Stimulated activated CD8-positive, alpha-beta memory T cell treated with anti-CD3 and anti-CD28 coated beads, Interleukin-12 subunit alpha, Interleukin-12 subunit beta, amount 100 ng/mL, for 24 hours (primary cell): ENCODE data around the gene CFAP157.

ENCODE experiments used
- DNase-seq: peaks from one replicate; pipeline ENCODE4 v3.0.0-alpha.2; 2020; ENCODE audit errors: extremely low read depth

CFAP157 gene

DNA sequence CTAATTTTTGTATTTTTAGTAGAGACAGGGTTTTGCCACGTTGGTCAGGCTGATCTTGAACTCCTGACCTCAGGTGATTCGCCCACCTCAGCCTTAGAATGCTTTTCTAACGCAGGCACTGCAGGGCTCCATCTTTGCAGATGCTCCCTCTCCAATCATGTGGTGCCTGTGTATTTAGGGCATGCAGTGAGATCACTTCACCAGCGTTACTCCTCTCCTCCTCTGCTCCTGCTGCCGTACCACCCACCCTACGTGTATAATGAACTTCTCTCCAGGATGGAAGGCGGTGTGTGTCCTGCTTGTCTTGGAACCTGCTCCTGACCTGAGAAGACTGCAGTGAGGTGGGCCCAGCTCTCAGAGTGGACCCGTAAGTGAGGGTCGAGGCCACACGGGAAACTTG lies 13.6 kb upstream of the CFAP157 start:
- no peak for DNase-seq

DNA sequence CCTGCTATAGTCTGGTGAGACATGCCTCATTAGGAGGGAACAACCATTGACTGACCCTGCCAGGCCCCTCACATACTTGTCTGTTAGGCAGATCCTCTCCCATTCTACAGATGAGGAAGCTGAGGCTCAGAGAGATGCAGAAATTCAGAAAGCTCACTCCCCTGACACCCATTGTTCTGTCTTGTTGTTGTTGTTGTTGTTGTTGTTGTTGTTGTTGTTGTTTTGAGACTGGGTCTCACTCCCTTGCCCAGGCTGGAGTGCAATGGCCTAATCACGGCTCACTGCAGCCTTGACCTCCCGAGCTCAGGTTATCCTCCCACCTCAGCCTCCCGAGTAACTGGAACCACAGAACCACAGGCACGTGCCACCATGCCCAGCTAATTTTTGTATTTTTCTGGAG lies 13.1 kb upstream of the CFAP157 start:
- DNase-seq = no peak

DNA sequence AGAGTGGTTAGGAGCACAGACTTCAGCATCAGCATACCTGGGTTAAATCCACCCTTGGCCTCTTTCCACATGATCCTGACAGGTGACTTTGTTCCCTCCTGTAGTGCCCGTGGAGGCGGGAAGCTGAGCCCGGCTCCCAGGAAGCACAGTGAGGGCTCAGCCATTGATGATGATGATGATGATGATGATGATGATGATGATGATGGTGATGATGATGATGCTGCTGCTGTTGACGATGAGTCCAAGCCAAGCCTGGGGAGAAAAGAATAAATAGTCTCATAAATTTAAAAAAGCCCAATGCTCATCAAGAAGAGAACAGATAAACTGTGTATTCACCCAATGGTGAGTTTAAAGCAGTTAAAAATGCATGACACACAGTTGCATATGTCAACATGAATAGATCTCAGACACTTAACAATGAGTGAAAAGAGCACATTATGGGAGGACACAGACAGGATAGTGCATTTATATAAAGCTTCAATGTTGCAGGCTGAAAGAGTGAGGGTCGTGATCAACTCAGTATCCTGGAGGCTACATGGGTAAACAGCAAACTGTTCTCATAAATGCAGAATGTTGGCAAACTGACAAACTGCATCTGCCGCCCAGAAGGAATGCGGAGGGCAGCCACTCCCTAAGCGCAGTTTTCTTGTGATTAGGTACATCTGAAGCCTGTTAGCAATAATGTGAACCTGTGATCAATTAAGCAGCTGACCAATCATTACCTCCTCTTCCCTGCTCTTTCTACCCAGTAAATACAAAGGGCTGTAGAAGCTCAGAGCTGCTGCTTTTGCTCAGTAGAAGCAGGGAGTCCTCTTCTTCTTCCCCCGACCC lies 11.7 kb upstream of the CFAP157 start:
- no peak for DNase-seq

DNA sequence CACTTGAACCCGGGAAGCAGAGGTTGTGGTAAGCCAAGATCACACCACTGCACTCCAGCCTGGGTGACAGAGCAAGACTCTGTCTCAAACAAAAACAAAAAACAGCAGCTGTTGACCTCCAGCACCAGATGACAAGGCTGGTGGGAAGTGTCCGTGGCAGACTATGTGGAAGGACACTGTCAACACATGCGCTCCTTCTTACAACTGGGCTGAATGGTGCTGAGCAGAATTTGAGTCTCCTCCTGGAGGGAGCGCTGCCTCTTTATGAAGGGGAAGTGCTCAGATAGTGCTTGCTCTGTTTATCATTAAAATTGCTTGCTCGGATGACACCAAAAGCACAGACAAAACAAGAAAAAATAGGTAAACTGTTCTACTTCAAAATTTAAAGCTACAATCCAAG lies 9.2 kb upstream of the CFAP157 start:
- no peak for DNase-seq

DNA sequence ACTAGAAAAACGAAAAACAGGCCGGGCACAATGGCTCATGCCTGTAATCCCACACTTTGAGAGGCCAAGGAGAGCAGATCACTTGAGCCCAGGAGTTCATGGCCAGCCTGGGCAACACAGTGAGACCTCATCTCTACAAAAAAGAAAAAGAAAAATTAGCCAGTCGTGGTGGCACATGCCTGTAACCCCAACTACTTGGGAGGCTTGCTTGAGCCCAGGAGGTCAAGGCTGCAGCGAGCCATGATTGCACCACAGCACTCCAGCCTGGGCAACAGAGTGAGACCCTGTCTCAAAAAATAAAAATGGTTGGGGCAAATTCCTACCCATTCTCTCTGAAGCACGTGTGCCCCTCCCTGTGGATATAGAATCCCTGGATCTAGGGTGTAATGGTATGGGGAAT lies 8.4 kb upstream of the CFAP157 start:
- no peak for DNase-seq

DNA sequence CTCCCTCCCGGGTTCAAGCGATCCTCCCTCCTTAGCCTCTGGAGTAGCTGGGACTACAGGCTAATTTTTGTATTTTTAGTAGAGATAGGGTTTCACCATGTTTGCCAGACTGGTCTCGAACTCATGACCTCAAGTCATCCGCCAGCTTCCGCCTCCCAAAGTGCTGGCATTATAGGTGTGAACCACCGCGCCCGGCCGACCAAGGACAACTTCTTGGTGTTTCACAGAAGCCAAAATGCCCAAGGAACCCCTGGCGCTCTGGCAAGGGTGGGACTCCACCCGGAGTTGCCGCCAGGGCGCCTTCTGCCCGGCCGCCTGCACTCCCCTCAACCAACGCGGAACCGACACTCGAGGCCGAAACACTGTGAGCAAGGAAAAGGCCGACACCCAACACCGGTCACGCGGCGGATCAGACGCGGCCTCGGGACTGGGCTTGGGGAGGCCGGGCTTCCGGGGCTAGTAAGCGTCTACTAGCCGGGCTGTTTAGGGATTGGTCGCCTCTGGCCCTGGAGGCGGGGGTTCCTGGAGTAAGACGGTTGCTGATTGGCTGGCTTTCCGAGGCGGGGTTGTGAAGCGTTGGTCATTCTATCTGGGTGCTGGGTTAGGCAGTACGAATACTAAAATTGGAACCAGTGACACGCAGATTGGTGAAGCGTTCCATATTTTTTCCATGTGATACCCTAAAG lies 7.7 kb upstream of the CFAP157 start:
- DNase-seq = peak; percentile 65

DNA sequence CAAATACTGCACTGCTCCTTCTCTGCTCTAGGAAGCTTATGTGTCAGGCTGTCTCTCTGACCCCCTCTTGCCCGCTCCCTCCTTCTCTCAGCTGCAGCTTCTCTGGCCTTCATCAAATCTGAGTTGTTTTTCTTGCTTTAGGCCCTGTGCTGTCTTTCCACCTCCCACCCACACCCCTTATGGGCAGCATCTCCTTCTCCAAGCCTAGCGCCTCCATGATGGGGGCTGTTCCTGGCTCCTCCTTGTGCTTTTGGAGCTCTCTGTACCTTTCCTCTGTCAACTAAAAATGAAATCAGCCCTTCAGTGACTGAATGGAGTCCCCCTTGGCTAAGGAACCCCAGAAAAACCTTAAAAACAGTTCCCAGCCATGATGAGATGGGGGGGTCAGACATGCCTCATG lies 6.6 kb upstream of the CFAP157 start:
- no peak for DNase-seq

DNA sequence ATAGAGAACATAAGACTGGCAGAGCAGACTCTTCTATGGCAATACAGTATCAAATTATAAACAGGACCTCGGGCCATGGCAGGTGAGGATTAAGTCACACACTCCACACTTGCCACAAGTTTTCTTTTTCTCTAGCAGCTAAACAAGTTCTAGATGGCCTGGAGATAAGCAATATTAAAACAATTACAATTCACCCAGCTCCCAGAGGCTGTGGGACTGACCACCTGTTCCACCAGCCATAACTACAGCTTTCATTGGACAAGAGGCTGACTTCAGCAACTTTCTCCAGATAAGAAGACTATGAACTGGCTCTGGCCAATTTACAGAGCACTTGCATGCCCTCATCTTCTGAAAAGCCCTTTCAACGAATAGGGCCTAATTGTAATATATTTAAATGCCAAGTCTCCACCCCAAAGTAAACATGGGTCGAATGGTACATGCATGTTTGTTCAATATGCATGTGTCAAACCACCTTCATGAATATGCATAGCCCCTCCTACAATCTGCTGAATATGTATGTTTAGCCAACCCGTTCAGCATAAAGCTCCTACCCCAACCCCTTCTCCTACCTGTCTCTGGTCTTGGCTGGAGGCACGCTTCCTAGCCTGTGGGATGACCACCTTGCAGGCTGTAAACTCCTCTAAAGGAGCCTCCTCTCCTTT lies 6.1 kb upstream of the CFAP157 start:
- DNase-seq = no peak

DNA sequence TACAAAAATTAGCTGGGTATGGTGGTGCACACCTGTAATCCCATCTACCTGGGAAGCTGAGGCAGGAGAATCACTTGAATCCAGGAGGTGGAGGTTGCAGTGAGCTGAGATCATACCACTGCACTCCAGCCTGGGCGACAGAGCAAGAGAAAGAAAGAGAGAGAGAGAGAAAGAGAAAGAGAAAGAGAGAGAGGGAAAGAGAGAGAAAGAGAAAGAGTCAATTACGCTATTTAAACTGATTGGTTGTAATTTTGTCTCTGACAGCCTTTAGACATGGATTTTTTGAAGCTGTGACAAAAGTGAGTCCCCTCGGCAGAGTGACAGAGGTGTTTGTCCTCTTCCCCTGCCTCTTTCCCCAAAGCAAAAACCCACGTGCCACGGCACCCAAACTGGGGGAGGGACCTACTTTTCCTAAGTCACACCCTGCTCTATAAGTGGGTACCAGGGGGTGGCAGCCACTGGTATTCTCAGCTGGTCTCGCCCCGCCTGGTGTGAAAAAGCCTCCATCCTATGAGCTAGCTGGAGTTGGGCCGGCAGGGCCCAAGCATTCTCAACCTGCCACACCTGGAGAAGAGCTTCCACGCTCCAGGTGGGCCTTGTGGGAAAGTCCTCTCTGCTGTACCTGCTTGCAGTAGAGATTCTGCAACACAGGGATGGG lies 3.4 kb upstream of the CFAP157 start:
- no peak for DNase-seq

DNA sequence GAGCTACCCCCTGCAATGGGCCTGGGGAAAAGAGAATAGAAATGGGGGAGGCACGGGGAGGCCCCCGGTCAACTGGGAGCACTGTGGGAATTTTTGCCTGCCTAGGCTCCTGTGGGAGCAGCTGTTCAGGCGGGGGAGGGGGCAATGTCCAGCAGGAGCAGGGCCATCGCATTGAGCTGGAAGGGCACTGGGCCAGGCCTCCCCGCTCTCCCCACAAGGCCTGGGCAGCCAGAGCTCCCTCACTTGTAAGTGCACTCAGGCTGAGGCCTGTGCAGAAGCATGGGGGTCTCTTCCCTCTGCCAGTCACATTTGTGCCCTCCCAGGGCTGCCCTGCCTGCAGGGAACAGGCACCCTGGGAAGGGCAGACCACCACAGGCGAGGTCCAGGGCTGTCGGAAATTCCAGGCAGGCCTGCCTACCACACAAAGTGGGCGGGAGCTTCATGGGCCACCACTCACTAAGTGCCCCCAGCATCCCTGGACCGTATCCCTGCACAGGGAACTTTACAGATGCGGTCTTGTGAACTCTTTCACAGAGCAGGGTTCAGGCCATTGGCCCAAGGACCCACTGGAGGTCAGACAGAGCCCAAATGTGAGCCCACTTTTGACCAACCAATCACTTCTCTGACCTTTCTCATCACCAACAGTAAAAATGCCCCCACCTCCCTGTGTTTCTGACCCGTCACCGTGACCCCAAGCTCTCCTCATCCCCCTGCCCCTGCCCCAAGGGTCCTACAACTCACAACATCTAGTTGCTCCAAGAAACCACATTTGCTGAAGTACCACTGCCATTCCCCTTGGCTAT lies 1.0 kb upstream of the CFAP157 start:
- DNase-seq = no peak

DNA sequence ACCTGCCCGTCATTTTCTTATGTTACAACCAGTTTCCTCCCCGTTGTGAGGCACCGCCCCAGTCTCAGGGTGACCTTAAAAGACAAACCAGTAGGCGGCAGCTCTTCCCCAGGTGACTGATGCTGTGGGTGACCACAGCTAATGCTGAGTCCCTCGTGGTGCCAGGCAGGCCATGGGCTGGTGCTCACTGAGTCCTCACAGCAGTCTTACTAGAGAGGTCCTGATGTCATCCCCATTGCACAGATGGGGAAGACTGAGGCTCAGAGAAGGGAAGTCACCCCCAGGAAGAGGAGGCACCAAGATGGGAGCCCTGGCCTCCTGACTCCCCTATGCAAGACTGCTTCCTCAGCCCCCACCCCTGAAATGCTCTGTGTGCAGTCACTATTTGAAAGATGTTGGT lies 978 bp downstream of the CFAP157 start:
- no peak for DNase-seq

DNA sequence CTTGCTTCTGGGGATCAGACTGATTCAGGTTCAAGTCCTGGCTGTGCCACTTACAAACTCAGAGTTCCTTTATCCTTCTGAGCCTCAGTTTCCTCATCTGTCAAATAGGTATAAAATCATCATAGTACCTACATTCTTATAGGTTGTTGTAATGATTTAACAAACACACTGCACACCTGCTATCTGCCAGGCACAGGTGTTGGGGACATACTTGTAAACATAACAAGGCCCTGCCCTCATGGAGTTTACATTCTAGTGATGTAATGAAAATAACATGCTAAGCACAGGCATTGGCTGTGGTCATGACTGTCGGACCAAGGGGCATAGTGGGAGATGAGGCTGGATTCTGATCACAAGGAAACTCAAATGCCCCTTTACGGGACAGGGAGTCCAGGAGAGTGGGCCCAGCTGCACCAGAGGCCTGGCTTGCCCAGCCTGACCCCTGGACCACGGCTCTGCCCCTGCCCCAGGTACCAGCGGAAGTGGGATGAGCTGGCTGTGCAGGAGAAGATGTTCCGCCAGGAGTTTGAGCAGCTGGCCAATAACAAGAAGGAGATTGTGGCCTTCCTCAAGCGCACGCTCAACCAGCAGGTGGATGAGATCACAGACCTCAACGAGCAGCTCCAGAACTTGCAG lies 2.3 kb downstream of the CFAP157 start:
- no peak for DNase-seq

DNA sequence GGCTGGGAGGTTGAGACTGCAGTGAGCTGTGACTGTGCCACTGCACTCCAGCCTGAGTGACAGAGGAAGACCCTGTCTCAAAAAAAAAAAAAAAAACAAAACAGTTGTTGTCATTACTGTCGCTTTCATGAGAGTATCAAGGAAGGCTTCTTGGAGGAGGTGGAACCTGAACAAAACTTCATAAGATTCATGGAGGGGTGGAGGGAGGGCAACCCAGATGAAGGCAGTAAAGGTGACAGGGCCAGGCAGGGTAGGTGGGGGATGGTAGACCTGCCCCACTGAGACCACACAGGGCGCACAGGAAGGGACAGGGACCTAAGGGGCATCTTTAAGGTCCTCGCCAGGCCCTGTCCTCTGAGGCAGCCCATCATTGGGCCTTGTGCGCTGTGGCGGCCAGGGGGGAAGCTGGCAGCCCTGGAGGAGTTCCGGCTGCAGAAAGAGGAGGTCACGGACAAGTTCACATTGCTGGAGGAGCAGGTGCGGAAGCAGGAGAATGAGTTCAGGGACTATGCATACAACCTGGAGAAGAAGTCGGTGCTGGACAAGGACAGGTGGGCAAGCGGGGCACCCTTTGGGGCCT lies 3.5 kb downstream of the CFAP157 start:
- DNase-seq = no peak

DNA sequence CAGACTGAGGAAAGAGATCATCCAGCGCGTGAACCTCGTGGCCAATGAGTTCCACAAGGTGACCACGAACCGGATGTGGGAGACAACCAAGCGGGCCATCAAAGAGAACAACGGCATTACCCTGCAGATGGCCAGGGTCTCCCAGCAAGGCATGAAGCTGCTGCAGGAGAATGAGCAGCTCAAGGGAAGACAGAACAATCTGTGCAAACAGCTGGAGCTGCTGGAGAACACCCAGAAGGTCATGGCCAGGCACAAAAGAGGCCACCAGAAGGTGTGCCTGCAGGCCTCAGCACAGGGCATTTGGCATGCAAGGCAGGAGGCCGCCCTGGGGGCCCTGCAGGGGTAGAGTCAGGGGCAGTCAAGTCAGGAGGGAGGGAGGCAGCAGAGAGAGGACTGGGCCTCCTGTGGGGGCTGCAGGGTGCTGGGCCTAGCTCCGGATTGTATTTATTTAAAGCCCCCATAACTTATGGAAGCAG lies 4.5 kb downstream of the CFAP157 start:
- DNase-seq = no peak

DNA sequence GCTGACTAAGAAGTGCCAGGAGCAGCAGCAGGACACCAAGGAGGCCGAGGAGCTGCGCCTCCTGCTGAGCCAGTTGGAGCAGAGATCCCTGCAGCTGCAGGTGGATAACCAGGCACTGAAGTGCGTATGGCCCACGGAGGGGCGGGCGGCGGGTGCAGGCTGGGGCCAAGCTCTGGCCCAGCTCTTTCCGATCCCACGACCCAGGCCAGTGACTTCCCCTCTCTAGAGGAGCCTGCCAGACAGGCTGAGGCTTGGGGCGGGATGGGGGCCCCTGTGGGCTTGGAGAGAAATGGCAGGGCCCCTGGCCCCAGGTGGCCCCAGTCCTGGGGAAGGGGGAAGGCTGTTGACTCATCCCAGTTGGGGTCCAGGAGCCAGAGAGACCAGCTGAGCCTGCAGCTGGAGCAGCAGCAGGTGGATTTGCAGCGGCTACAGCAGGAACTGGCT lies 5.1 kb downstream of the CFAP157 start:
- DNase-seq = no peak

DNA sequence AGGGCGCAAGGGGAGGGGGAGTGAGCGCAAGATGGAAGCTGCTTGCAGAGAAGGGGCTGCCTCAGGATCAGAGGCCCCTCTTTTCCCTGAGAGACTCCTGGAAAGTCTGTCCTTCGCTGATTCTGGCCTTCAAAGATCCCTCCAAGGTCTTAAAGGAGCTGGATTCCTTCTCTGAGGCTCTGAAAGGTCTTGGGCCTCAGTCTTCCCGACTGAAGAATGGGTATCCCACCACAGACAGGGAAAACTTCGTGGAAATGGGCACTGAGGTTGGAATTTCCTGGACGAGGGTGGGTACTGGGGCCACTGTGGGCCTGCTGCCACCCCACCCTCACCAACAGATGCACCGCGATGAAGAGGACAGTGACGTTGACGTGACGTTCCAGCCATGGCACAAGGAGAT lies 5.6 kb downstream of the CFAP157 start:
- DNase-seq = no peak

DNA sequence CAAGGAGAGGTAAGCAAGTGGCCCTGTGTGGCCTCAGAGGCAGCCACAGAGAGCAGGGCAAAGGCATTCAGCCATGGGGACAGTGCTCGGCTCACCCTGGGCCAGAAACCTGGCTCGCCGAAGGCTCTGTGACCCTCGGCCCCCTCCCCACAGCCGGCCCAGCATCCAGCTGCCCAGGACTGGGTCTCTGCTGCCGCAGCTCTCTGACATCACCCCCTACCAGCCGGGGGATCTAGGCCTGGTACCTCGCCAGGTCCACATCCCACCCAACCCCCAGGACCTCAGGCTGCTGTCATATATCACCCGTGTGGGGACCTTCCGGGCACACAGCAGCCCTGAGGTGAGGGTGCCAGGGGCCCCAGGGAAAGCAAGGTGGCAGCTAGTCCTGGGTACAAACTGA lies 6.1 kb downstream of the CFAP157 start:
- no peak for DNase-seq

DNA sequence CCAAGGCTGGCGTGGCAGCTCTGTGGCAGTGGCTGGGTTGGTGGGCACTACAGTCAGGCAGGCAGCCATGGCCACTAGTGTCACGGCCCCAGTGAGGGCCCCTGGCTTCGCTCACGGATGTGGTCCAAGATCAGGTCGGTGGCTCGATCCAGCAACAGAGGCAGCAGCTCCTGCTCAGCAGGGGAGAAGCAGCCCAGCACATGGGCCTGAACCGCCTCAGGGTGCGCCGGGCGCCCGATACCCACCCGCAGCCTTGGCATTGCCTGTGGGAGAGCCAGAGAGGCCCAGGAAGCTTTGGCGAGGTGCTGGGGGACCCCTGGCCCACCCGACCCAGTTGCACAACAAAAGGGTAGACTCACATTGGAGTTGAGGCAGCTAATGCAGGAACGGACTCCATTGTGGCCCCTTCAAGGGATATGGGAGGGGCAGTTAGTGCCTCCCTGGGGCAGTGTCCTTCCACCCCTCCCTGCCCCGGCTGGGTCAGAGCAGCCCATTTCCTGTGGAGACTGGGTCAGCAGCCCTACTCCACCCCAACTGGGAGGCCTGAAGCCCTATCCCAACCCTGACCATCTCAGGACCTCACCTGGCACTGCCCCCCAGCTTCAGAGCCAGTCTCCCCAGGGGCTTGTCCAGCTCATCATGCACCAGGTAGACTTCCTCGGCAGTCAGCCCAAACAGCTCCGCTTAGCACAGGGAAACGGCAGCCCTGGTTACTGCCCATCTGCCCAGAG lies 7.4 kb downstream of the CFAP157 start:
- DNase-seq = no peak

DNA sequence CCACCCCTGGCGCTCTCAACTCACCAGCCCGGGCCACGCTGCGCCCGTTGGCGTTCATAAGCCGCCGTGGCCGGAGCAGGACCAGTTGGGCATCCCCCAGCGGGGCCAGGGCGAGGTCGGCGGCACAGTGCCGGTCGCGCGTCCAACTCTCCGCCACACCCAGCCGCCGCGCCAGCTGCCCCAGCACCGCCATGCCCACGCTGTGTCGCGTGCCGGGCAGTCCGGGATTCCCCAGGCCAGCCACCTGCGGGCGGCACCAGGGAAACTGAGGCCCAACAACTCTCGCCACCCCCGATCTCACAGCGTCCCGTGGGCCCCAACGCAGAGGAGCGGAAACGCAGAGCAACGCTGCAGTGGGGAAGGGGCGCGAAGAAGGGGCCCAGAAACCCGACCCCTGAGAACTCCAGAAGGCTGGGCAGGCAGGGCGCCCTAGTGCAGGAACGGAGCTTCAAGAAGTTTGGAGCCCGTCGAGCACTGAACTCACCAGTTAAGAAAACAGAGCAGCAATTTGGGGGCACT lies 8.2 kb downstream of the CFAP157 start:
- no peak for DNase-seq
